22Rv1 (cell line): ENCODE results near the gene GCN1.
"Not testable (repeated sequence)": the region's sequence is repeated elsewhere in the genome, so short reads cannot be mapped to it uniquely, and the experiment has no call there.

Experiments used
- H3K27ac ChIP-seq: fragments of 450-650 bp; 2 replicates; pipeline ENCODE4 v1.5.1; 2017
- ZFX ChIP-seq: fragments of 450-650 bp; IDR thresholded peaks from 2 replicates; pipeline ENCODE4 v1.6.1; 2017; ENCODE audit warnings: antibody characterized with exemption, borderline replicate concordance
- TF ChIP-seq, protein P1 (sequence below): fragments of 450-650 bp; IDR thresholded peaks from 2 replicates; pipeline ENCODE4 v1.5.1; 2017; ENCODE audit warnings: mild to moderate bottlenecking

Gene GCN1

DNA sequence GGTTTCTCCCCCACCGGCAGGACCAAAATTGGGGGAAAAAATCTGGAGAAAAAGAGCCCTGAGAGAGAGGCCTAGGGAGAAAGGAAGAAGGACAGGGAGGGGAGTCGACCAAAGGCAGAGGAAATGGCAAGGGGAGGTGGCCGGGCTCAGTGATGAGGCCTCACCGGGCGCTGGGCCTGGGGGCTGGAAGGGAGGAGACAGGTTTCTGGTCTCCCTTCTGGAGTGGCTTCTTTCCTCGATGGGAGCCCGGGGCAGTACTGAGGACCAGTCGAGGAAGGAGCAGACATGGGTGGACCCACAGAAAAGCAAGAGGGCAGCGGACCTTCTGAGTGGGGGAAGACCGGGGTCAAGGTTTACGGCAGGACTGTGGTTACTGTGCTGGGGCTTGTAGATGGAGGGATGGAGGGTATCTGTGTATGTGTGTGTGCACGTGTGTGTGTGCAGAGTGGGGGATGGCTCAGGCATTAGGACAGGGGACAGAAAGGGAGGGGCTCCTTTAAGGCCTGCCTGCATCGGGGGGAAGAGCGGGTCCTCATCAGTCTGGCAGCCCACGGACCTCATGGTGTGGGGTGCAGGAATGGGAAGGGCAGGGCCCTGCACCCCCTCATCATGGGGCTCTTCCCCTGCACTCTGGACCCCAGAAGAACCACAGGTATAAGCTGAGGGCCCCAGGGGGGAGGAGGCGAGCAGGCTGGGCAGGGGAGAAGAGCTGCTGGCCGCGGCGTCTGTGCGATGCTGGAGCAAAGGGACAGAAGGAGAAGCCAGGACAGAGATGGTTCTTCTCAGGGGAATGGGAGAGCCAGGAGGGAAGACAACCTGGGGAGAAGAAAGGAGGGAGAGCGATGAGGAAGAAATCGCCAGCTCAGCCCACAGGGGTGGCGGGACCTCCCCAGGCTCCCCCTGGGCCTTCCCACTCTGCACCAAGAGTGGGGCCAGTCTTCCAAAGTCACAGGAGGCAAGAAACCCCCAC, 21.5 kb upstream of the GCN1 start:
- H3K27ac ChIP-seq = no peak overlapping the region; the same call in 1 of the 2 replicates
- TF ChIP-seq ZFX = no peak
- TF ChIP-seq, protein P1, sequence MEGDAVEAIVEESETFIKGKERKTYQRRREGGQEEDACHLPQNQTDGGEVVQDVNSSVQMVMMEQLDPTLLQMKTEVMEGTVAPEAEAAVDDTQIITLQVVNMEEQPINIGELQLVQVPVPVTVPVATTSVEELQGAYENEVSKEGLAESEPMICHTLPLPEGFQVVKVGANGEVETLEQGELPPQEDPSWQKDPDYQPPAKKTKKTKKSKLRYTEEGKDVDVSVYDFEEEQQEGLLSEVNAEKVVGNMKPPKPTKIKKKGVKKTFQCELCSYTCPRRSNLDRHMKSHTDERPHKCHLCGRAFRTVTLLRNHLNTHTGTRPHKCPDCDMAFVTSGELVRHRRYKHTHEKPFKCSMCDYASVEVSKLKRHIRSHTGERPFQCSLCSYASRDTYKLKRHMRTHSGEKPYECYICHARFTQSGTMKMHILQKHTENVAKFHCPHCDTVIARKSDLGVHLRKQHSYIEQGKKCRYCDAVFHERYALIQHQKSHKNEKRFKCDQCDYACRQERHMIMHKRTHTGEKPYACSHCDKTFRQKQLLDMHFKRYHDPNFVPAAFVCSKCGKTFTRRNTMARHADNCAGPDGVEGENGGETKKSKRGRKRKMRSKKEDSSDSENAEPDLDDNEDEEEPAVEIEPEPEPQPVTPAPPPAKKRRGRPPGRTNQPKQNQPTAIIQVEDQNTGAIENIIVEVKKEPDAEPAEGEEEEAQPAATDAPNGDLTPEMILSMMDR = no peak

DNA sequence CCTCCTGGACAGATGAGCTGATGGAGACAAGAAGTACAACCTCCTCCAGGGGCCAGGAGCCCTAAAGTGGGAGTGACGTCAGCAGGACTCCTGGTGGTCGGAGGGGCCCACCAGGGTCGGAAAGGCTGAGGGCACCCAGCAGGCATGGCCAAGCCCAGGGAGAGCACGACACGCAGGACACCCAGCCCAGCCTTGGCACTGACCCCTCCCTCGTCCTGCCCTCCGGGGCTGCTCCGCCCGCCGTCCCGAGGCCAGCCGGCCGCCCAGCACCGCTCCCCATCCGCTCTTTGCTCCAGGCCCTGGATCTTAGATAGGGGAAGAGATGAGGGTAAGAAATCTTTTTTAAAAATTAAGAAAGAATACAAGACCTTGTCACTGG, 20.8 kb upstream of the GCN1 start:
- H3K27ac ChIP-seq = no peak overlapping the region; the same call in 1 of the 2 replicates
- no peak for TF ChIP-seq ZFX
- TF ChIP-seq, protein P1 = no peak

DNA sequence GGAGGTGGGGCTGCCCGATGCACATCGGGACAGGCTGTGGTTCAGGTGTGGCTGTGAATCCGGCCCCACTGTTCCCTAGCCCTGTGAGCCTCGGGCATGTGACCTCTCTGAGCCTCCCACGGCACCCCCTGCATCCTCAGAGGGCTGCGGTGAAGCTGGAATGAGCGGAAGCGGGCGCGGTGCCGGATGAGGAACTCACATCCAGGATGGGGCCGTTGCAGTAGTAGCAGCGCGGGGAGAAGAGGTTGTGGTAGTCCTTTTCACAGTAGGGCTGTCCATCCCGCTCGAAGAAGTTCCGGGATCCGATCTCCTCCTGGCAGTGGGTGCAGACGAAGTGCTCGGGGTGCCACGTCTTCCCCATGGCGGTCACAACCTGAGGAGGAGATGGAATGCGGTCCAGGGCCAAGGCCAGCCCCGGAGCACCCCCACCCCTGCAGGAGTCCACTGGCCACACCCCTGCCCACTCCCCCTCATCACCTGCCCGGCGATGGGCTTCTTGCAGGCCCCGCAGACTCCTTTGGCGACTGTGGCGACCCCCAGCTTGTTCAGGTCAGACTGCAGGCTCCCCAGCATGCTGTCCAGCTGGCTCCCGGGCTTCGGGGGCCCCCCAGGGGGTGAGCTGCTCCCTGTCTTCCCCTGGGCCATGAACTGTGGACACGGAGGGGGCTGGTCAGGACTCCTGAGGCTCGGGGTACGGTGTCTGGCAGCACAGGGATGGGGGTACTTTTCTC, 20.3 kb upstream of the GCN1 start:
- H3K27ac ChIP-seq = 0 out of 2 replicates have a peak overlapping the region, but pooled peaks have one; percentile 16
- TF ChIP-seq ZFX = no peak
- TF ChIP-seq, protein P1 = no peak

DNA sequence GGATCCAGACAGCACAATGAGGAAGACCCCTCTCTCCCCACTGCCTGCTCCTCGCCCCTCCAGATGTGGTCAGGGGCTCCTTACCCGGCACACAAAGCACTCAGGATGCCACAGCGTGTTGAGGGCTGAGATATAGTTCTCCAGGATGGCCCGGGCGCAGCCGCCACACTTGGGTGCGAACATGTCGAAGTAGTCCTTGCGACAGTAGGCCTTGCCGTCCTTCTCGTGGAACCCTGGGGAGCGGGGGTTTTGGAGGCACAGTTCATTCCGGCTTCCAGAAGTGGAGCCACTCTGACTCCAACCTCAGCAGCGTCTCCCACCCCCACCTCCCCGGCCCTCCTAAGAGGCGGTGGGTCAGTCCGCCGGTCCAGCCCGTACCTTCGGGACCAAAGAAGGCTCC, 19.2 kb upstream of the GCN1 start:
- H3K27ac ChIP-seq = 0 out of 2 replicates have a peak overlapping the region, but pooled peaks have one; percentile 16
- TF ChIP-seq, protein P1 = no peak
- no peak for TF ChIP-seq ZFX

DNA sequence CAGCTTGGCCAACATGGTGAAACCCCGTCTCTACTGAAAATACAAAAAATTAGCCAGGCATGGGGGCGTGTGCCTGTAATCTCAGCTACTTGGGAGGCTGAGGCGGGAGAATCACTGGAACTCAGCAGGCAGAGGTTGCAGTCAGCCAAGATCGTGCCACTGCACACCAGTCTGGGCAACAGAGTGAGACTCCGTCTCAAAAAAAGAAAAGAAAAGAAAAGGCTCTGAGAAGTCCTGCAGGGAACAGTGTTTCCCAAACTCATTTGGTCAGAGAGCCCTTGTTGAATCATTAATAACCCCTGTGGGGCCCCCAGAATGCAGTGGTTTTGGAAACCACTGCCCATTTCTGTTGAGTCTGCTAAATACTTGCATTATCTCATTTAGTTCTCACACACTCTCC, 18.7 kb upstream of the GCN1 start:
- not testable (repeated sequence) for H3K27ac ChIP-seq

DNA sequence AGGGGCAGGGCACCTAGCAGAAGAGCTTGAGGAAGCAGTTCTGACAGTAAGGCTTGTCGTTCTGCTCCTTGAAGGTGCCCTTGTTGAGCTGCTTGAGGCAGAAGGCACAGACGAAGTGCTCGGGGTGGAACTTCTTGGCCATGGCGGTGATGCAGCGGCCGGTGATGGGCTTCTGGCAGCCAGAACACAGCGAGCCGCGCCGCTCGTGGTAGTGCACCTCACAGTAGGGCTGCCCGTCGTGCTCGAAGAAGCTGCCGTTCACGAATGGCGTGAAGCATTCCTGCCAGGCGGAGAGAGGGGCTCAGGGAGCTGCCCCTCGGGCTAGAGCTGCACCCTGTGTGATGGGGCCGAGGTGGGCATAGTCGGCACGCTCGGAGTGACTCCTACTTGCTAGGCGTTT, 17.8 kb upstream of the GCN1 start:
- H3K27ac ChIP-seq = no peak overlapping the region
- TF ChIP-seq, protein P1 = no peak
- no peak for TF ChIP-seq ZFX

DNA sequence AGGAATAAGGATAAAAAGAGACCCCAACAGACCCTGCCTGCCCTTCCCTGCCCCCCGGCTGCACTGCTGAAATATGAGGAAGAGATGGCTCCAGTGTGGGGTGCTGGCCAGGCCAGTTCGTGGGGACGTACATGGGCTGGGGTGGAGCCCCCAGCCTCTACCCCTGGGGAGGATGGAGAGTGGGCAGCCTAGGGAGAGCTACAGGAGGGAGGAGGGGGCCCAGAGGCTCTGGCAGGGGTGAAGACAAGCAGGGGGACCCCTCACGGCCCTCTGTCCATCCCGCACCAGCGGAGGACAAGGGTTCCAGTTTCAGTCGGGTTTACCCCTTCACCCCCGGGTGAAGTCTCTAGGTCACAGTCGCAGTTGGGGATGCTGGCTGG, 17.4 kb upstream of the GCN1 start:
- no peak for TF ChIP-seq ZFX
- TF ChIP-seq, protein P1 = no peak
- H3K27ac ChIP-seq = 0 out of 2 replicates have a peak overlapping the region, but pooled peaks have one; percentile 32
